Skin of body (tissue), 2 donors: ENCODE results near the gene NCR1. TPM values are rescaled to one million over a fixed set of nuclear protein-coding genes. Genes with fewer than 3 reads are reported as not detected.
"Not testable (repeated sequence)": the region's sequence is repeated elsewhere in the genome, so short reads cannot be mapped to it uniquely, and the experiment has no call there.

Experiments used
- DNase-seq: peaks from one replicate; lab custom pipeline; 2025; lab: John Stamatoyannopoulos, UW
- total RNA-seq: library from RNA; depleted of rRNA; stranded (reverse); fragments of >200 nt; gene quantifications from one replicate; pipeline ENCODE4 v1.2.3, GENCODE V29; 2014

Gene NCR1
- total RNA-seq, 1 donor from 2014 or later = 0.30 TPM

- DNase-seq = no peak
Observed at GRCh38 chr19:54906819-54907218, 871 bp downstream of the NCR1 start.

DNA sequence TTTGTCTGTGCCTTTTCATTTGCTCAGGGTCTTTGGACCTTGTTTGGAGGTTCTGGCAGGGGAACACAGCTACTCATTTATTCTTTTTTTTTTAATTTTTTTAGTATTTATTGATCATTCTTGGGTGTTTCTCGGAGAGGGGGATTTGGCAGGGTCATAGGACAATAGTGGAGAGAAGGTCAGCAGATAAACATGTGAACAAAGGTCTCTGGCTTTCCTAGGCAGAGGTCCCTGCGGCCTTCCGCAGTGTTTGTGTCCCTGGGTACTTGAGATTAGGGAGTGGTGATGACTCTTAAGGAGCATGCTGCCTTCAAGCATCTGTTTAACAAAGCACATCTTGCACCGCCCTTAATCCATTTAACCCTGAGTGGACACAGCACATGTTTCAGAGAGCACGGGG lies 2.0 kb downstream of the NCR1 start:
- DNase-seq = not testable (repeated sequence)

- no peak for DNase-seq
Observed at GRCh38 chr19:54916822-54917221, 10.9 kb downstream of the NCR1 start.

DNA sequence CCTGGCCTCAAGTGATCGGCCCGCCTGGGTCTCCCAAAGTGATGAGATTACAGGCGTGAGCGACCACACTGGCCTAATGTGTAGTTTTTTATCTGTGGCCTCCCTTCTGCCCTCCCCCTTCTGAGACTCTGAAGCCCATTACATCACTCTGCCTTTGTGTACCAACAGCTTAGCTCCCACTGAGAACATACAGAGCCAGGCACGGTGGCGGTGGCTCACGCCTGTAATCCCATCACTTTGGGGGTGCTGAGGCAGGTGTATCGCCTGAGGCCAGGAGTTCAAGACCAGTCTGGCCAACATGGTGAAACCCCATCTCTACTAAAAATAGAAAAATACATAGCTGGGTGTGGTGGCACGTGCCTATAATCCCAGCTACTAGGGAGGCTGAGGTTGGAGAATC lies 12.6 kb downstream of the NCR1 start:
- no peak for DNase-seq

DNA sequence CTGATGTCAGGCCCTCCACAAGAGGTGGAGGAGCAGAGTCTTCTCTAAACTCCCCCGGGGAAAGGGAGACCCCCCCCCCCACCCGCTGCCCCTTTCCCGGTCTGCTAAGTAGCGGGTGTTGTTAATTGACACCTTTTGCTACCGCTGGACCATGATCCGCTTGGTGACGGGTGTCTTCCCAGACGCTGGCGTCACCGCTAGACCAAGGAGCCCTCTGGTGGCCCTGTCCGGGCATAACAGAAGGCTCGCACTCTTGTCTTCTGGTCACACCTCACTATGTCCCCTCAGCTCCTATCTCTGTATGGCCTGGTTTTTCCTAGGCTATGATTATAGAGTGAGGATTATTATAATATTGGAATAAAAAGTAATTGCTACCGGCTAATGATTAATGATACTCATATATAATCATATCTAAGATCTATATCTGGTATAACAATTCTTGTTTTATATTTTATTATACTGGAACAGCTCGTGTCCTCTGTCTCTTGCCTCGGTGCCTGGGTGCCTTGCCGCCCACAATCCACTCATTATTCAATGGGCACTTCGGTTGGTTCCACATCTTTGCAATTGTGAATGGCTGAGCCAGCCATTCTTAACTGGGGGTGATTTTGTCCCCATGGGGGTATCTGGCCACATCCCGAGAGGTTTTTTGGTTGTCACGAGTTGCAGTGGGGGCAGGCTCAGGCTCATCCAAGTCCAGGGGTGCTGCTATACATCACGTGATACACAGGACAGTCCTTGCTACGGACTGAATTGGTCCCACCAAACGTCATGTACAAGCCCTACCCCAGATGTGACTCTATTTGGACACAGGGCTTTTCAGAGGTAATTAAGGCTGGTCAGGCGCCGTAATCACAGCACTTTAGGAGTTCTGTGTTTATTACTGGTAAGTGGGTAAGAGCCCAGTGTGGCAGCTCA lies 14.0 kb downstream of the NCR1 start:
- DNase-seq = not testable (repeated sequence)

GRCh38 chr19:54921082-54921481 lies 15.1 kb downstream of the NCR1 start:
- DNase-seq = no peak

DNA sequence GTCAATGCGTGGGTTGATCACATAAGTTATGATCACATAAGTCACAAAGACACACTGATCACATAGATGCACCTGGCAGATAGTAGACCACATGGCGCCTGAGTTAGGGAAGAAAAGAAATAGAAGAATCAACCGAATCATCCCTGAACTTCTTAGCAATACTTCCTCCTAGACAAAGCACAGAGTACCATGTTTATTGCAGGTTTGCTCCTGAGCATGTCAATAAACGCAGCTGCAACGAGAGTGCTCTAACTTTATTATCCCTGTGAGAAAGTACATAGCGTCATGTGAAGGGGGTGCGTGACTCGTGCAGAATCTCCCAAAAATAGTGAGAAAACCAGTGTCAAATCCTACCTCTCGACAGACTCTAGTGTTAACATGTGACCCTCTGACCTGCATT lies 17.3 kb downstream of the NCR1 start:
- DNase-seq = no peak

DNA sequence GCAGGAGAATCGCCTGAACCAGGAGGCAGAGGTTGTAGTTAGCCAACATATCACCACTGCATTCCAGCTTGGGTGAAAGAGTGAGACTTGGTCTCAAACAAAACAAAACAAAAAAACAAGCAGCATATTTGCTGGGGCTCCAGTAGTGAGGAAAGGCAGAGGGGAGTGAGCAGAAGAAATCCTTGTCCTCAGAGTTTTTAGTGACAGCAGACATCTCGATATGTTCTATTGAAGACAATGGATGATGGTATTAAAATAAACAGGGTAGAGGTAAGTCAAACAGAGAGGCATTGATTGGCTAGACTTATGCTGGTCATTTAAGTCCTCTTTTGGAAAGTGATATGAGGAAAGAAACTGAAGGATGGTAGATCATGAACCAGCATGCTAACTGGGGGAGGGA lies 22.4 kb downstream of the NCR1 start:
- DNase-seq = no peak

- no peak for DNase-seq
Observed at GRCh38 chr19:54937926-54938325, 32.0 kb downstream of the NCR1 start.

GRCh38 chr19:54938906-54939305 lies 33.0 kb downstream of the NCR1 start:
- no peak for DNase-seq

GRCh38 chr19:54939538-54939937 lies 33.6 kb downstream of the NCR1 start:
- DNase-seq = not testable (repeated sequence)

- not testable (repeated sequence) for DNase-seq
Observed at GRCh38 chr19:54943772-54944361, 37.9 kb downstream of the NCR1 start.

GRCh38 chr19:54947381-54947780 lies 41.4 kb downstream of the NCR1 start, which contains the start of gene NLRP7:
Gene NLRP7 (minus strand): TSS chr19:54947530.
- DNase-seq = no peak

DNA sequence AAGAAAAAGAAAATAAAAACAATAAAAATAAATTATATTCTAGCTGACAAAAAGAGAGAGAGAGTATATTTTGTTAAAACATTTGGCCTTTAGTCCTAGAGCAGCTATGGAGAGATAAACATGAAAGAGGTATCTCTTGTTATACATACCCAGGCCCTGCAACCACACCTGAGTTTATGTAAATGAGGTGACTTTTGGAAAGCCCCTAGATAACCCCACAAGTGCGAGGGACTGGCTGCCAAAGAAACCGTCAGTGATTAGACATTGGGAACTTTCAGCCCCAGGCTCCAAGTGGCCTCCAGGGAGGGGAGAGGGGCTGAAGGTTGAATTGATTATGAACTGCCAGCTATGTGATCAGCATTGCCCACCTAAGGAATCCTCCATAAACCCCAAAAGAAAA lies 43.5 kb downstream of the NCR1 start:
- no peak for DNase-seq

DNA sequence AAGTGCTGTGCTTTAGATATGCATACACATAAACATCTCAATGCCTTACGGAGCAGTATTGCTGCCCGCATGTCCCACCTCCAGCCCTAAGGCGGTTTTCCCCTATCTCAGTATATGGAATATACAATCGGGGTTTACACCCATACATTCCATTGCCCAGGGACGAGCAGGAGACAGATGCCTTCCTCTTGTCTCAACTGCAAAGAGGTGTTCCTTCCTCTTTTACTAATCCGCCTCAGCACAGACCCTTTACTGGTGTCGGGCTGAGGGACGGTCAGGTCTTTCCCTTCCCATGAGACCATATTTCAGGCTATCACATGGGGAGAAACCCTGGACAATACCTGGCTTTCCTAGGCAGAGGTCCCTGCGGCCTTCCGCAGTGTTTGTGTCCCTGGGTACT lies 44.6 kb downstream of the NCR1 start:
- DNase-seq = not testable (repeated sequence)

- no peak for DNase-seq
Observed at GRCh38 chr19:54952591-54953344, 46.8 kb downstream of the NCR1 start.

- not testable (repeated sequence) for DNase-seq
Observed at GRCh38 chr19:54953345-54953713, 47.4 kb downstream of the NCR1 start.

DNA sequence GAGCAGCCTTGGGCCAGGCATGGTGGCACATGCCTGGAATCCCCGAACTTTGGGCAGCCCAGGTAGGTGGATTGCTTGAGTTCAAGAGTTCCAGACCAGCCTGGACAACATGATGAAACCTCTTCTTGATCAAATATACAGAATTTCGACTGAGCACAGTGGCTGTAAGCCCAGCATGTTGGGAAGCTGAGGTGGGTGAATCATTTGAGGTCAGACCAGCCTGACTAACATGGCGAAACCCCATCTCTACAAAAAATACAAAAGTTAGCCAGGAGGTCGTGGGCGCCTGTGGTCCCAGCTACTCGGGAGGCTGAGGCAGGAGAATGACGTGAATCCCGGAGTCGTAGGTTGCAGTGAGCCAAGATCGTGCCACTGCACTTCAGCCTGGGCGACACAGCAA lies 49.4 kb downstream of the NCR1 start:
- DNase-seq = no peak

GRCh38 chr19:54959840-54960239 lies 53.9 kb downstream of the NCR1 start:
- no peak for DNase-seq
